ENCODE results near the gene PPP1R27. TPM values are rescaled to one million over a fixed set of nuclear protein-coding genes. Genes with fewer than 3 reads are reported as not detected.
A peak's percentile ranks its signal among the peaks of the same experiment; 100 is the strongest.

The PPP1R27 gene
- total and polyA plus RNA-seq, 9 of the 15 experiments (the other 6 are each of a cell fraction or from before 2014, with no cell fraction given), result 0.29 to 6.9 (median 1.5) TPM; not detected in 2

DNA sequence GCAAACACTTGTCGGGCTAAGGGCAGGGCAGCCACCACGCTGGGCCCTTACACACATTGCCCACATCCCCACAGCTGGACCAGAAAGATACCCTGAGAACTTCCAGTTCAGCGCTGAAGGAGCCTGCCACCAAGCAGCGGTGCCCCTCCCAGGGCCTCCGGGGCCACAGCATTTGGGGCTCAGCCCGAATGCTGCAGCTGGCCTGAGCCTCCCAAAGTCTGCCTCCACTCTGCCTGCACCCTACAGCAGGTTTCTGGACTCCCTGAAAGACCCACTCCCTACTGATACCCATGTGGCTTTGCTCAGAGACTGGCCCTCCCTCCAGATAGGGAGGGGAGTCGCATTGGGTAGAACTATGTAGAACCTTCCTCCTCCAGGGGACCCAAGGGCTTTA is 3.3 kb downstream of the PPP1R27 start (continued):
- TF ChIP-seq E2F6 (IDR thresholded peaks at IDR 0.05; ENCODE audit: borderline replicate concordance in 1 of 2, extremely low read depth in 1 of 2, insufficient read depth in 1 of 2, insufficient read length in 1 of 2, low read depth in 1 of 2, low read length in 1 of 2, poor library complexity in 1 of 2, severe bottlenecking in 1 of 2) (peak in 1 of 2 experiments; percentile 3), ZNF253 (CRISPR knock-in tag; conservative IDR thresholded peaks at IDR 0.05) (no peak), THRAP3 (IDR thresholded peaks at IDR 0.05; ENCODE audit: borderline replicate concordance) (no peak), CXXC5 (CRISPR knock-in tag; IDR thresholded peaks at IDR 0.05) (0 out of 2 replicates have a peak, but pooled peaks have one; percentile 26), PTBP1 (IDR thresholded peaks at IDR 0.05; ENCODE audit: low read depth, low read length) (no peak)

DNA sequence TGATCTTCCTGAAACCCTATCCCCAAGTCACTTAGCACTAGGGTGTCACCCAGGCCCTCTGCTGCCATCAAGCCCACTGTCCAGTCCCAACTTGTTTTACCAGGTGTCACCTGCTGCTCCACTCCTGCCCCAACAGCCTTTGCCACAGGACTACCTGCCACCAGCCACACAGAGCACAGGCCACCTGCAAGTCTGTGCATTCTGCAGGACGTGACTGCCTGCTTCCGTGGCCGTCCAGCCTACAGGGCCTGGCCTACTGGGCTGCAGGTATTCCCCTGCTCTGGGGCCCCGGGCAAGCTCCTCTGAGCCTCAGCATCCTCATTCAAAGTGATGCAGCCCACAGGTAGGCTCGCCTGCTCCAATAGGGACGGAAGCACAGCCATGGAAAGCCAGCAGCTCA is 5.0 kb downstream of the PPP1R27 start:
- Histone ChIP-seq H3K9me3 (replicated peaks; ENCODE audit: control insufficient read depth, insufficient read depth, low read depth, low read length) (no peaks in the 10 kb centered on the region), H3K9ac (ENCODE audit: insufficient read depth in 1 of 2, low read depth in 2 of 2, low read length in 2 of 2) (peak overlapping the region in 1 of 2 experiments; percentile 18; a peak in 1 of 4 replicates), H3K79me2 (ENCODE audit: control insufficient read depth, insufficient read depth, low read length) (peaks cover 28% of the 10 kb centered on the region; the same call in 2 of the 3 replicates), H3K27me3 (ENCODE audit: control insufficient read depth in 2 of 2, insufficient read depth in 2 of 2, low read length in 2 of 2) (no peaks in the 10 kb centered on the region), H3K4me2 (ENCODE audit: insufficient read depth, low read length) (no peak overlapping the region), H3K27ac (ENCODE audit: extremely low read depth, low read depth, low read length) (no peak overlapping the region), H3K4me1 (replicated peaks in 1 of 2; ENCODE audit: control insufficient read depth in 2 of 2, insufficient read depth in 2 of 2, low read length in 2 of 2) (peaks cover 25 to 69% of the 10 kb centered on the region in 2 experiments), H4K20me1 (replicated peaks; ENCODE audit: control insufficient read depth, insufficient read depth, low read length) (no peaks in the 10 kb centered on the region), H3K36me3 (ENCODE audit: control insufficient read depth, insufficient read depth, low read length) (no peaks in the 10 kb centered on the region), H2AFZ (ENCODE audit: low read depth, low read length) (no peak overlapping the region), H3K9me1 (ENCODE audit: control insufficient read depth, insufficient read depth, low read length) (no peaks in the 10 kb centered on the region), H3K4me3 (no peak overlapping the region)
- FAIRE-seq (no peak), DNase-seq (ENCODE audit: extremely low read depth in 1 of 4, low spot score in 3 of 4) (no peak), ATAC-seq (no peak)
- CTCF ChIA-PET (ENCODE audit: low intra/inter-chr PET ratio), result no interaction called here
- intact Hi-C loops (cut with micrococcal nuclease), result no loop called here
- TF ChIP-seq YBX1 (IDR thresholded peaks at IDR 0.05) (no peak), SRSF1 (IDR thresholded peaks at IDR 0.05; ENCODE audit: low read depth, low read length) (no peak), ZNF764 (CRISPR knock-in tag; IDR thresholded peaks at IDR 0.05; ENCODE audit: low read depth) (no peak), KLF10 (CRISPR knock-in tag; IDR thresholded peaks at IDR 0.05) (no peak), ZNF76 (CRISPR knock-in tag; IDR thresholded peaks at IDR 0.05; ENCODE audit: borderline replicate concordance) (no peak), ZFP1 (CRISPR knock-in tag; IDR thresholded peaks at IDR 0.05) (no peak), IRF2 (CRISPR knock-in tag; IDR thresholded peaks at IDR 0.05) (no peak)
- POLR2A ChIA-PET, result interaction anchor here (0.6 kb wide), 1 partner anchor 425 kb away, joined by 4 read pairs; no protein-coding TSS in a partner anchor
- BruUV-seq (replicated peaks), result no TSS peak
- in situ Hi-C loops (cut with MboI), result no loop called here
- 93% methylated on average over 6 of the region's 6 CpGs for WGBS (ENCODE audit: insufficient coverage, low coverage, missing lambda C conversion rate)
